PC-9 (cell line): ENCODE results near the gene TFPI2.

ENCODE experiments used
- CTCF ChIP-seq: fragments of 200-600 bp; sonication (generic); conservative IDR thresholded peaks from 2 replicates; pipeline ENCODE4 v1.6.1; 2017; ENCODE audit warnings: mixed run types, antibody characterized with exemption, mild to moderate bottlenecking, moderate library complexity
- EZH2 ChIP-seq: fragments of 200-600 bp; sonication (generic); IDR thresholded peaks from 2 replicates; pipeline ENCODE4 v1.8.0; 2017; ENCODE audit warnings: antibody characterized with exemption, low read depth

- no peak for TF ChIP-seq CTCF
- TF ChIP-seq EZH2 = no peak
Measured at GRCh38 chr7:93856323-93856722, 34.2 kb downstream of the TFPI2 start.
